ENCODE data around the gene YARS1.
A peak's percentile ranks its signal among the peaks of the same experiment; 100 is the strongest.
"Not testable (repeated sequence)": the region's sequence is repeated elsewhere in the genome, so short reads cannot be mapped to it uniquely, and the experiment has no call there.

YARS1 gene

GRCh38 chr1:32816676-32817158 lies 441 bp downstream of the YARS1 start:
- no peak for DNase-seq

- no peak for DNase-seq
These were observed 3.0 kb downstream of the YARS1 start for GRCh38 chr1:32813941-32814739.

- no peak for DNase-seq
These were observed 5.2 kb downstream of the YARS1 start for GRCh38 chr1:32811917-32812316.

- DNase-seq, result no peak
These were observed 5.9 kb downstream of the YARS1 start for GRCh38 chr1:32811265-32811664.

GRCh38 chr1:32810358-32810757 lies 6.8 kb downstream of the YARS1 start:
- no peak for DNase-seq

GRCh38 chr1:32808580-32808979 lies 8.6 kb downstream of the YARS1 start:
- no peak for DNase-seq

GRCh38 chr1:32806910-32807523 lies 10.1 kb downstream of the YARS1 start:
- DNase-seq, result no peak

- no peak for DNase-seq
These were observed 10.9 kb downstream of the YARS1 start for GRCh38 chr1:32806290-32806689.

GRCh38 chr1:32804460-32804859 lies 12.7 kb downstream of the YARS1 start:
- not testable (repeated sequence) for DNase-seq

- peak; percentile 44 for DNase-seq
These were observed 16.0 kb downstream of the YARS1 start for GRCh38 chr1:32801096-32801715.

- DNase-seq, result no peak
These were observed 18.3 kb downstream of the YARS1 start for GRCh38 chr1:32798679-32799416.

- DNase-seq, result no peak
These were observed 19.0 kb downstream of the YARS1 start for GRCh38 chr1:32798191-32798590.

- DNase-seq, result no peak
These were observed 19.7 kb downstream of the YARS1 start for GRCh38 chr1:32797456-32797855.

- DNase-seq, result not testable (repeated sequence)
These were observed 21.4 kb downstream of the YARS1 start for GRCh38 chr1:32795763-32796162.

- DNase-seq, result no peak
These were observed 25.3 kb downstream of the YARS1 start for GRCh38 chr1:32791881-32792280.

- DNase-seq, result not testable (repeated sequence)
These were observed 27.8 kb downstream of the YARS1 start for GRCh38 chr1:32789356-32789755.

GRCh38 chr1:32786856-32787255 lies 30.3 kb downstream of the YARS1 start:
- no peak for DNase-seq

GRCh38 chr1:32784817-32785216 lies 32.3 kb downstream of the YARS1 start:
- no peak for DNase-seq

GRCh38 chr1:32783851-32784250 lies 33.3 kb downstream of the YARS1 start:
- DNase-seq, result no peak

GRCh38 chr1:32782086-32782485 lies 35.1 kb downstream of the YARS1 start:
- no peak for DNase-seq

GRCh38 chr1:32780628-32781234 lies 36.4 kb downstream of the YARS1 start:
- DNase-seq, result no peak

- no peak for DNase-seq
These were observed 37.2 kb downstream of the YARS1 start for GRCh38 chr1:32780005-32780404.

GRCh38 chr1:32779242-32779641 lies 37.9 kb downstream of the YARS1 start:
- DNase-seq, result no peak
